Mesodermal cell (in vitro differentiated cells): Measurements from ENCODE around the gene LINC00305.

ENCODE experiments used
- H3K27ac ChIP-seq: 2 replicates; pipeline ENCODE4 v1.7.0; 2013; ENCODE audit warnings: mild to moderate bottlenecking, low read depth, low read length, moderate library complexity; ENCODE audit not compliant: severe bottlenecking
- H3K36me3 ChIP-seq: 2 replicates; pipeline ENCODE4 v1.7.1; 2013; ENCODE audit warnings: mild to moderate bottlenecking, low read length, moderate library complexity; ENCODE audit not compliant: control insufficient read depth, insufficient read depth
- H3K4me1 ChIP-seq: one replicate; pipeline ENCODE4 v1.7.1; 2013; ENCODE audit warnings: mild to moderate bottlenecking, low read length; ENCODE audit not compliant: insufficient read depth, control insufficient read depth, poor library complexity, severe bottlenecking
- H3K4me3 ChIP-seq: 2 replicates; pipeline ENCODE4 v1.7.0; 2013; ENCODE audit warnings: low read length, control low read depth, mild to moderate bottlenecking; ENCODE audit not compliant: insufficient read depth, poor library complexity, severe bottlenecking; ENCODE audit errors: extremely low read depth
- H3K9me3 ChIP-seq: 2 replicates; pipeline ENCODE4 v1.7.1; 2013; ENCODE audit warnings: mild to moderate bottlenecking, low read length, moderate library complexity; ENCODE audit not compliant: control insufficient read depth
- WGBS, 2 experiments: methylation state at CpG; one replicate each; pipeline ENCODE4 v1.1.5; 2013; ENCODE audit warnings: missing lambda C conversion rate in 2 of 2; ENCODE audit not compliant: insufficient coverage in 2 of 2; 5-methylcytosine and 5-hydroxymethylcytosine counted together

Gene LINC00305

GRCh38 chr18:64037812-64038414 lies 111.0 kb downstream of the LINC00305 start:
- Histone ChIP-seq H3K36me3 (no peaks in the 10 kb centered on the region), H3K4me3 (no peak overlapping the region), H3K4me1 (peaks cover 4% of the 10 kb centered on the region), H3K9me3 (no peaks in the 10 kb centered on the region), H3K27ac (no peak overlapping the region)
- WGBS, 2 experiments, result no CpG with 5 or more reads among the region's 3 CpGs

GRCh38 chr18:64032312-64032711 lies 116.6 kb downstream of the LINC00305 start:
- Histone ChIP-seq H3K4me3 (no peak overlapping the region), H3K27ac (no peak overlapping the region), H3K4me1 (peaks cover 4% of the 10 kb centered on the region), H3K36me3 (no peaks in the 10 kb centered on the region), H3K9me3 (no peaks in the 10 kb centered on the region)
- WGBS, 2 experiments, result 33 to 64% methylated on average over 3 to 5 of the region's 6 CpGs

GRCh38 chr18:64031411-64031810 lies 117.5 kb downstream of the LINC00305 start:
- H3K9me3 ChIP-seq, result no peaks in the 10 kb centered on the region
- WGBS, 2 experiments, result 100% methylated on average over 1 to 2 of the region's 3 CpGs
- no peak overlapping the region for H3K27ac ChIP-seq
- H3K4me3 ChIP-seq, result no peak overlapping the region
- H3K4me1 ChIP-seq, result peaks cover 4% of the 10 kb centered on the region
- no peaks in the 10 kb centered on the region for H3K36me3 ChIP-seq
